T-helper 22 cell (primary cell): ENCODE results near the gene AGPAT3.
A peak's percentile ranks its signal among the peaks of the same experiment; 100 is the strongest.
"Not testable (repeated sequence)": the region's sequence is repeated elsewhere in the genome, so short reads cannot be mapped to it uniquely, and the experiment has no call there.

Experiments used
- DNase-seq: peaks from one replicate; pipeline ENCODE4 v3.0.0-alpha.2; 2020; ENCODE audit warnings: low read depth

The AGPAT3 gene

GRCh38 chr21:43882952-43883545, 18.0 kb downstream of the AGPAT3 start:
- DNase-seq = no peak

DNA sequence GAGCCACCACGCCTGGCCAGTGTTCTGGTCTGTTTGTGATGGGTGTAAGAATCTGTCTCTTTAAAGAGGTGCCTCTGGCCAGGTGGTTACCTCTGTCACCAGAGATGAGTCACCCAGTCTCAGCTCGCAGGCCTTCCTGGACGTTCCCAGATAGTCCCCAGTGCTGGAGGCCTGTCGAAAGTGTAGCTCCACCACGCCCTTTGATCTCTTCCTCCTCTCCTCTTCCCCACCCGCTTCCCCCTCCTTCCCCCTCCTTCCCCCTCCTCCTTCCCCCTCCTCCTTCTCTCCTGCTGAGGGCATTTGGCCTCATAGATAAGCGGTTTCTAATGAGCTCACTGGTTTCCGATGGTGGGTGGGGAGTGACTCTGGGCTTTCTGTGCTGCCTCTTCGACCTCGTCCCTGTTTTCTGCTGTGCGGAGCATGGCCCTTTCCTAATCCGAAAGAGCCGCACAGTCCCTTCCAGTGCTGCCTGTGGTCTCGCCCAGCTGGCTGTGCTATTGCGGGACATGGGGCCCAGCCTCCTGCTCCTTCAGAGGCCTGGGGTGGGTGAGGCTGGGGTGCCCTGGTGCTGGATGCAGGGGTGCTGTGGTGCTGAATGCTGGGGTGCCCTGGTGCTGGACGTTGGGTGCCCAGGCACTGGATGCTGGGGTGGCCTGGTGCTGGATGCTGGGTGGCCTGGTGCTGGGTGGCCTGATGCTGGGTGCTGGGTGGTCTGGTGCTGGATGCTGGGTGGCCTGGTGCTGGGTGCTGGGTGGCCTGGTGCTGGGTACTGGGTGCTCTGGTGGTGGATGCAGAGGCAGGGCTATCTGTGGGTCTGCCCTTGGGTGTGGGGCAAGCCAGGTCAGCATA, 19.2 kb downstream of the AGPAT3 start:
- DNase-seq = peak; percentile 34

- DNase-seq = no peak
These were observed 19.9 kb downstream of the AGPAT3 start for GRCh38 chr21:43884861-43885417.

GRCh38 chr21:43885721-43886120, 20.7 kb downstream of the AGPAT3 start:
- DNase-seq = no peak

GRCh38 chr21:43886565-43886964, 21.5 kb downstream of the AGPAT3 start:
- no peak for DNase-seq

DNA sequence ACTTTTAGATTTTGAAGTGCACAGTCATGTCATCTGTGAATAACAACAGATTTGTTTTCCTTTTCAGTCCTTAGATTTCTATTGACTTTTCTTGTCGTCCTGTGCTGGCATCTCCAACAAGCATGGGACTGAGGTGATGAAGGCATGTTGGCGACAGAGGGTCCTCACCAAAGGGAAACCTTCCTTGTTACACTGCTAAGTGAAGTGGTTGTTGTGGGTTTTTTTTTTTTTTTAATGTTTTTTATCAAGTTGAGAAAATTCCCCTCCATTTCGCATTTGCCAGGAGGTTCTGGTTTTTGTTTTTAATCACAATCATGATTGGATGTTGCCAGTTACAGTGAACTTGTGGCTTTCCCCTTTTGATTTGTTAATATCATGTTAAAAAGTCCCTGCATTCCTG, 24.0 kb downstream of the AGPAT3 start:
- DNase-seq = no peak

DNA sequence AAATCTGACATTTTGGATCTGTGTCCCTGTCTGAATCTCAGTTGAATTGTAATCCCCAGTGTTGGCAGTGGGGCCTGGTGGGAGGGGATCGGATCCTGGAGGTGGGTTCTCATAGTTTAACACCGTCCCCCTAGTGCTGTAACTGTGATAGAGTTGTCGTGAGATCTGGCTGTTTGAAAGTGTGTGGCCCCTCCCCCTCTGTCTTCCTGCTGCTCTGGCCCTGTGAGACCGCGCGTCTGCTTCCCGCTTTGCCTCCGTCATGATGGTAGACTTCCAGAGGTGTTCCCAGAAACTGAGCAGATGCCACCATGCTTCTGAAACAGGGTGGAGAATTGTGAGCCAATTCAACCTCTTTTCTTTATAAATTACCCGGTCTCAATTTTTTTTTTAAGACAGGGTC, 25.0 kb downstream of the AGPAT3 start:
- no peak for DNase-seq

DNA sequence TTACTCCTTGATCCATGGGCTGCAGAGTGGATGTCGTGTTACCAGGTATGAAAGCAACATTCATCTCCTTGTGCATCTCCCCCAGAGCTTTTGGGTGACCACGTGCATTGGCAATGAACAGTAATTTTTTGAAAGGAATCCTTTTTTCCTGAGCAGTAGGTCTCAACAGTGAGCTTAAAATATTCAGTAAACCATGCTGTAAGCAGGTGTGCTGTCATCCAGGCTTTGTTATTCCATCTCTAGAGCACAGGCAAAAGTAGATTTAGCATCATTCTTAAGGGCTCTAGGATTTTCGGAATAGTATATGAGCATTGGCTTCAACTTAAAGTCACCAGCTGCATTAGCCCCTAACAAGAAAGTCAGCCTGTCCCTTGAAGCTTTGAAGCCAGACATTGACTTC, 27.3 kb downstream of the AGPAT3 start:
- no peak for DNase-seq

GRCh38 chr21:43892984-43893535, 28.0 kb downstream of the AGPAT3 start:
- no peak for DNase-seq

GRCh38 chr21:43893536-43894205, 28.6 kb downstream of the AGPAT3 start:
- DNase-seq = no peak

GRCh38 chr21:43894206-43894577, 29.2 kb downstream of the AGPAT3 start:
- no peak for DNase-seq

DNA sequence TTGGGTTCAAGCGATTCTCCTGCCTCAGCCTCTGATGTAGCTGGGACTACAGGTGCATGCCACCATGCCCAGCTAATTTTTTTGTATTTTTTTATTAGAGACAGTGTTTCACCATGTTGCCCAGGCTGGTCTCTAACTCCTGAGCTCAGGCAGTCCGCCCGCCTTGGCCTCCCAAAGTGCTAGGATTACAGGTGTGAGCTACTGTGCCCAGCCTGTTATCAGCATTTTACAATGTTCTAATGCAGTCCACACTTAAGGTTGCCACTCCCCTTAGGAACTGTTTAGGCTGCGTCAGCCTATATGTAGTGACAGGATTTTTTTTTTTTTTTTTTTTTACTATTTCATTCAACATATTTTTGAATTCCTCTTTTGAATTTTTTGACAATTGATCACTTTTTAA, 30.2 kb downstream of the AGPAT3 start:
- no peak for DNase-seq

DNA sequence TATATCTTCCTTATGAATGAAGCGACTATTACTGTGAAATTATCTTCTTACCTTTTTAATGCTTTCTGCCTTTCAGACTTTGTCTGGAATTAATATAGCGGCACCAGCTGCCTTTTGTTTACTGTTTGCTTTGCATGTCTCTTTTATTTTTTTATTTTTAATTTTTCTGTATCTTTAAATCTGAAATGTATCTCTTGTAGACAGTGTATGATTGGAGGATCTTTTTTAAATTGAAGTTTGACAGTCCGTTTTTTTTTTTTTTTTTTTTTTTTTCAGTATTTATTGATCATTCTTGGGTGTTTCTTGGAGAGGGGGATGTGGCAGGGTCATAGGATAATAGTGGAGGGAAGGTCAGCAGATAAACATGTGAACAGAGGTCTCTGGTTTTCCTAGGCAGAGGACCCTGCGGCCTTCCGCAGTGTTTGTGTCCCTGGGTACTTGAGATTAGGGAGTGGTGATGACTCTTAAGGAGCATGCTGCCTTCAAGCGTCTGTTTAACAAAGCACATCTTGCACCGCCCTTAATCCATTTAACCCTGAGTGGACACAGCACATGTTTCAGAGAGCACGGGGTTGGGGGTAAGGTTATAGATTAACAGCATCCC, 31.8 kb downstream of the AGPAT3 start:
- not testable (repeated sequence) for DNase-seq

- DNase-seq = no peak
These were observed 34.5 kb downstream of the AGPAT3 start for GRCh38 chr21:43899307-43900077.

DNA sequence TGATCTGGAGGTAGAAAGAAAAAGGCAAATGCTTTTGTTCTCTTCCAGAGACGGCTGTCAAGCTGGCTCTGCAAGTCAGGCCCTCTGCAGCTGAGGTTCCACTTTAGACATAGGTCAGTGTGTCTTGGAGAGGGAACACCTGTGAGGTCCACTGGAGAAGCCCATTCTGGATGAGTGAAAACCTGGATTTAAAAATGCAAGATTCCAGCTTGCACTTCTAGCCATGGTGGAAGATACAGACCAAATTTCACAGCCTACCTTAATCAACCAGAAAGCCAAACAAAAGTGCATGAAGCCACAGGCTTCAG, 35.0 kb downstream of the AGPAT3 start:
- DNase-seq = no peak

DNA sequence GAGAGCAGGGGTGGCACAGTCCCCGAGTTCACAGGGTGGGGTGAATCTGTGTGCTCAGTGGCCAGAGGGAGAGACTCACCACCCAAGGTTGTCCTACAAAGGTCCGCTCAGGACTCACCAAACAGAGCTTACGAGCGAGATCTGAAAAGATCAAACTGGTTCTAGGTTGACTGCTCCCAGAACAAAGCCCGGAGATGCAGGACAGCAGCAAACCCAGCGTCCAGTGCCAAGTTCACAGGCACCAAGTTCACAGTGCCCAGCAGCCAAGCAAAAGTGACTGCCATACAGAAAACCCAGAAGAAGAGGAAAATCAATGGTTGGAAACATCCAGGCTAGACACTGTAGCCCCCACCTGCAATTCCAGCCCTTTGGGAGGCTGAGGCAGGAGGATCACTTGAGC, 35.7 kb downstream of the AGPAT3 start:
- no peak for DNase-seq

- DNase-seq = no peak
These were observed 37.4 kb downstream of the AGPAT3 start for GRCh38 chr21:43902441-43902840.

DNA sequence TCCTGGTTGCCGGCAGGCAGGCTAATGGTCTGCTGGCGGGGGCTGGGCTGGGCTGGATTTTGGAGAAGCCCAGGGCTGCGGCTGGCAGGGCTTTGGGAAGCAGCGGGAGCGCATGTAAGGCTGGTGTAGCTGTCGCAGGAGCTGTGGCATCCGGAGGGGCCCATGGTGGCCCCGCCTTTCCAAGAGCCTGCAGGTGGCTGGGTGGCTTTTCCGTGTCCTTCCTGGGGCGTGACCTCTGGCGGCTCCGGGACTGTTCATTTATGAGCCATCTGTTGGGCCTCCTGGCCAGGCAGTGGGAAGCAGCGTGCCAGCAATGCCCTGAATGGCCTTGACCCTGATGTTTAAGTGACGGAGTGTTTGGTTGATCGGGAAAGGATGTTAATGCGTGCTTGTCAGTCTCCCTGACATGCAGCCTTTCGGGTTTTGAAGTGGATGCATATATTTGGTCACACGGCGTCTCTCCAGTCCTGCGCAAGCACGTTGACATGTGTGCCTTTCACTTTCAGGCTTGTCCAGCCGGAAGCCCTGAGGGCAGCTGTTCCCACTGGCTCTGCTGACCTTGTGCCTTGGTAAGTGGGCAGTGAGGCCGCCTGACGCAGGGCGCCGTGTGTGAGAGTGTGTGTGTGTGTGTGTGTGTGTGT, 38.5 kb downstream of the AGPAT3 start:
- no peak for DNase-seq

GRCh38 chr21:43904331-43904781, 39.3 kb downstream of the AGPAT3 start:
- no peak for DNase-seq

GRCh38 chr21:43905726-43906455, 40.9 kb downstream of the AGPAT3 start:
- DNase-seq = no peak
